Mucosa of stomach (tissue), 1 donor: ENCODE measurements around the gene DRC7.

Experiments
- H3K27me3 ChIP-seq: one replicate; pipeline ENCODE4 v1.7.0; 2013; ENCODE audit warnings: mild to moderate bottlenecking, low read length; ENCODE audit not compliant: control insufficient read depth, insufficient read depth
- H3K36me3 ChIP-seq: one replicate; pipeline ENCODE4 v1.7.0; 2013; ENCODE audit warnings: low read length; ENCODE audit not compliant: control insufficient read depth, insufficient read depth
- H3K4me1 ChIP-seq: one replicate; pipeline ENCODE4 v1.7.0; 2013; ENCODE audit warnings: mild to moderate bottlenecking, low read length; ENCODE audit not compliant: control insufficient read depth, insufficient read depth
- H3K4me3 ChIP-seq: one replicate; pipeline ENCODE4 v1.7.0; 2013; ENCODE audit warnings: low read length
- H3K9ac ChIP-seq: one replicate; pipeline ENCODE4 v1.7.0; 2013; ENCODE audit warnings: mild to moderate bottlenecking, low read length, moderate library complexity
- H3K9me3 ChIP-seq: one replicate; pipeline ENCODE4 v1.7.0; 2013; ENCODE audit warnings: mild to moderate bottlenecking, low read length, moderate library complexity; ENCODE audit not compliant: control insufficient read depth
- donor health status: Pancreatic carcinoma.

DRC7 gene

GRCh38 chr16:57694725-57695679 is at the start of gene DRC7:
DRC7 (plus strand) TSS chr16:57694806; CDS start chr16:57697950, 3,144 bp downstream.
- H3K9ac ChIP-seq = no peak within 1 kb of the TSS
- H3K4me3 ChIP-seq = no peak within 1 kb of the TSS
- H3K9me3 ChIP-seq = no peaks in the 10 kb centered on the region
- H3K27me3 ChIP-seq = peaks cover 5% of the 10 kb centered on the region
- no peaks in the 10 kb centered on the region for H3K36me3 ChIP-seq
- no peaks in the 10 kb centered on the region for H3K4me1 ChIP-seq

GRCh38 chr16:57645169-57645568 is 49.4 kb upstream of the DRC7 start:
- no peaks in the 10 kb centered on the region for H3K9me3 ChIP-seq
- no peaks in the 10 kb centered on the region for H3K36me3 ChIP-seq
- no peaks in the 10 kb centered on the region for H3K27me3 ChIP-seq
- no peak overlapping the region for H3K9ac ChIP-seq
- no peak overlapping the region for H3K4me3 ChIP-seq
- peaks cover 19% of the 10 kb centered on the region for H3K4me1 ChIP-seq

GRCh38 chr16:57645691-57646387 is 48.8 kb upstream of the DRC7 start:
- Histone ChIP-seq H3K9me3 (no peaks in the 10 kb centered on the region), H3K9ac (no peak overlapping the region), H3K36me3 (no peaks in the 10 kb centered on the region), H3K4me3 (no peak overlapping the region), H3K4me1 (peaks cover 19% of the 10 kb centered on the region), H3K27me3 (no peaks in the 10 kb centered on the region)

- H3K4me3 ChIP-seq = no peak overlapping the region
- H3K4me1 ChIP-seq = peaks cover 19% of the 10 kb centered on the region
- H3K36me3 ChIP-seq = no peaks in the 10 kb centered on the region
- H3K27me3 ChIP-seq = no peaks in the 10 kb centered on the region
- no peaks in the 10 kb centered on the region for H3K9me3 ChIP-seq
- no peak overlapping the region for H3K9ac ChIP-seq
Measured at GRCh38 chr16:57646388-57647039, 48.1 kb upstream of the DRC7 start.

- peaks cover 19% of the 10 kb centered on the region for H3K4me1 ChIP-seq
- no peak overlapping the region for H3K9ac ChIP-seq
- no peaks in the 10 kb centered on the region for H3K36me3 ChIP-seq
- H3K27me3 ChIP-seq = no peaks in the 10 kb centered on the region
- H3K9me3 ChIP-seq = no peaks in the 10 kb centered on the region
- H3K4me3 ChIP-seq = no peak overlapping the region
Measured at GRCh38 chr16:57647136-57647875, 47.3 kb upstream of the DRC7 start.

GRCh38 chr16:57648125-57648524 is 46.5 kb upstream of the DRC7 start:
- Histone ChIP-seq H3K27me3 (no peaks in the 10 kb centered on the region), H3K4me1 (peaks cover 14% of the 10 kb centered on the region), H3K9ac (no peak overlapping the region), H3K9me3 (no peaks in the 10 kb centered on the region), H3K4me3 (no peak overlapping the region), H3K36me3 (no peaks in the 10 kb centered on the region)

GRCh38 chr16:57648581-57649442 is 45.8 kb upstream of the DRC7 start:
- Histone ChIP-seq H3K27me3 (no peaks in the 10 kb centered on the region), H3K4me1 (peaks cover 8% of the 10 kb centered on the region), H3K4me3 (no peak overlapping the region), H3K36me3 (no peaks in the 10 kb centered on the region), H3K9ac (no peak overlapping the region), H3K9me3 (no peaks in the 10 kb centered on the region)

- Histone ChIP-seq H3K4me1 (peaks cover 8% of the 10 kb centered on the region), H3K27me3 (no peaks in the 10 kb centered on the region), H3K4me3 (no peak overlapping the region), H3K9ac (no peak overlapping the region), H3K9me3 (no peaks in the 10 kb centered on the region), H3K36me3 (no peaks in the 10 kb centered on the region)
Measured at GRCh38 chr16:57649443-57649751, 45.2 kb upstream of the DRC7 start.

GRCh38 chr16:57649846-57650245 is 44.8 kb upstream of the DRC7 start:
- peaks cover 8% of the 10 kb centered on the region for H3K4me1 ChIP-seq
- H3K27me3 ChIP-seq = no peaks in the 10 kb centered on the region

GRCh38 chr16:57651344-57652333 is 43.0 kb upstream of the DRC7 start:
- Histone ChIP-seq H3K36me3 (no peaks in the 10 kb centered on the region), H3K9ac (no peak overlapping the region), H3K4me1 (peaks cover 8% of the 10 kb centered on the region), H3K4me3 (no peak overlapping the region), H3K27me3 (no peaks in the 10 kb centered on the region), H3K9me3 (no peaks in the 10 kb centered on the region)

More at GRCh38 chr16:57649846-57650245, 44.8 kb upstream of the DRC7 start:
- Histone ChIP-seq H3K9ac (no peak overlapping the region), H3K9me3 (no peaks in the 10 kb centered on the region), H3K36me3 (no peaks in the 10 kb centered on the region), H3K4me3 (no peak overlapping the region)
